ENCODE results near the gene GDA.
A peak's percentile ranks its signal among the peaks of the same experiment; 100 is the strongest.
"Not testable (repeated sequence)": the region's sequence is repeated elsewhere in the genome, so short reads cannot be mapped to it uniquely, and the experiment has no call there.

The GDA gene

GRCh38 chr9:72280913-72281500 is 131.8 kb downstream of the GDA start:
- peak; percentile 71 for DNase-seq

- no peak for DNase-seq
Observed at GRCh38 chr9:72289401-72289800, 140.2 kb downstream of the GDA start.

- no peak for DNase-seq
Observed at GRCh38 chr9:72290311-72290710, 141.1 kb downstream of the GDA start.

GRCh38 chr9:72291576-72291975 is 142.3 kb downstream of the GDA start:
- DNase-seq, result not testable (repeated sequence)

- DNase-seq, result peak; percentile 59
Observed at GRCh38 chr9:72292256-72292682, 143.0 kb downstream of the GDA start.

GRCh38 chr9:72292874-72293607 is 143.8 kb downstream of the GDA start:
- peak; percentile 49 for DNase-seq

- DNase-seq, result no peak
Observed at GRCh38 chr9:72294936-72295335, 145.7 kb downstream of the GDA start.

GRCh38 chr9:72297516-72297915 is 148.3 kb downstream of the GDA start:
- no peak for DNase-seq

GRCh38 chr9:72299017-72299603 is 149.9 kb downstream of the GDA start:
- DNase-seq, result no peak

- DNase-seq, result no peak
Observed at GRCh38 chr9:72300873-72301272, 151.6 kb downstream of the GDA start.

Measured in DMS53 (cell line).